Measurements from ENCODE around the gene RASL10A.

RASL10A gene

DNA sequence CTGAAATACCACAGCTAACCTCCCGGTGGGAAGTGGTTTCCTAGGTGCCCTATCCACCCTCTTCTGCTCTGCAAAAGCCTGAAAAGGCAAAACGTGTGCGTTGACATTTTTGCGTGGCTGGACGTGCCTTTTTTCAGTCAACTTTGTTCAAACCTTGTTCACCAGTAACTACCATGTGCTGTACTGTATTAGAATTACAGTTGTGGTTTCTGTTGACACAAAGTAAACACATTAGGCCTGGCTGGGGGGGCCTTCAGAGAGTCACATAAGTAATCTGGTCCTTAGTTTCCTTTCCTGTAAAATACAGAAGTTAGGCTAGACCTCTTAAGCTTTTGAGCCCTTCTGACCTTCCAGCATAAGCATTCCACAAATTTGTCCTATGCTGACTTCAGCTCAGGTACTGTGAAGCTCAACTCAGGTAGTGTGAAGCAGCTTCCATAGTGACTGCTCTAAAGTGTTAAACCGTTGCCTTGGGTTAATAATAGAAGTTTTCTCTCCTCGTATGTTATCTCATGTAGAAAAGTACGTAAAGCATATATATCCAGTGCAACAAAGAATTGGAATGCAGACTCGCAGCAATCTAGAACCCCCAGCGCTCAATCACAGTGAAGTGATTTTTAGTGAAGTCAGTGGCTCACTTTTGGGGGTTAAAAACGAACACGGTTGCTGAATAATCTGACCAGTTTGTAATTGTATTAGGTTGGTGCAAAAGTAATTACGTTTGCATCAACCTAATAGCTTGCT, 45.6 kb downstream of the RASL10A start:
- peaks cover 5% of the 10 kb centered on the region for H3K27me3 Mint-ChIP-seq (ENCODE audit: low read depth, poor library complexity)
- peaks cover 52% of the 10 kb centered on the region for H3K36me3 Mint-ChIP-seq (ENCODE audit: low read depth)
- TF ChIP-seq, protein P1, sequence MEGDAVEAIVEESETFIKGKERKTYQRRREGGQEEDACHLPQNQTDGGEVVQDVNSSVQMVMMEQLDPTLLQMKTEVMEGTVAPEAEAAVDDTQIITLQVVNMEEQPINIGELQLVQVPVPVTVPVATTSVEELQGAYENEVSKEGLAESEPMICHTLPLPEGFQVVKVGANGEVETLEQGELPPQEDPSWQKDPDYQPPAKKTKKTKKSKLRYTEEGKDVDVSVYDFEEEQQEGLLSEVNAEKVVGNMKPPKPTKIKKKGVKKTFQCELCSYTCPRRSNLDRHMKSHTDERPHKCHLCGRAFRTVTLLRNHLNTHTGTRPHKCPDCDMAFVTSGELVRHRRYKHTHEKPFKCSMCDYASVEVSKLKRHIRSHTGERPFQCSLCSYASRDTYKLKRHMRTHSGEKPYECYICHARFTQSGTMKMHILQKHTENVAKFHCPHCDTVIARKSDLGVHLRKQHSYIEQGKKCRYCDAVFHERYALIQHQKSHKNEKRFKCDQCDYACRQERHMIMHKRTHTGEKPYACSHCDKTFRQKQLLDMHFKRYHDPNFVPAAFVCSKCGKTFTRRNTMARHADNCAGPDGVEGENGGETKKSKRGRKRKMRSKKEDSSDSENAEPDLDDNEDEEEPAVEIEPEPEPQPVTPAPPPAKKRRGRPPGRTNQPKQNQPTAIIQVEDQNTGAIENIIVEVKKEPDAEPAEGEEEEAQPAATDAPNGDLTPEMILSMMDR (IDR thresholded peaks at IDR 0.05) = no peak
- H3K9me3 Mint-ChIP-seq = no peaks in the 10 kb centered on the region
- H3K4me3 Mint-ChIP-seq = peak overlapping the region; percentile 96
- DNase-seq = no peak
- peaks cover 77% of the 10 kb centered on the region for H3K4me1 Mint-ChIP-seq
- H3K27ac Mint-ChIP-seq = peak overlapping the region; percentile 98

DNA sequence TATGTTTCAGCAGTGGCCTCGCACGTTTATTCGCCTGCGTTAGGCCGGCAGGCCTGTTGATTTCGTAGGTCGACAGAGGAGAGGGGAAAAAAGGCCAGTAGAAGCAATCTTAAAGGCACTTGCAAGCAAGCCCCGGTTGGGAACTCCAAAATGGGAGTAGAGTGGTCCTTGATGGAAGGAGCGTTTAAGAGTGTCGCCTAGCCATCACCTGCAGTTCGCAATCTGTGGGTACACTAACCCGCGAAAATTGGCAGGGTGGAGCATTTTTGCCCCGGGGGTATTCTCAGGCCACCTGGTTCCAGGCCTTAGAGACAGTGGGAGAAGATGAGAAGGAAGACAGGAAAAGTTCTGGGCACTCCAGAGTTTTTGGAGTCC, 46.3 kb downstream of the RASL10A start:
- peaks cover 49% of the 10 kb centered on the region for H3K36me3 Mint-ChIP-seq (ENCODE audit: low read depth)
- H3K9me3 Mint-ChIP-seq = no peaks in the 10 kb centered on the region
- peaks cover 5% of the 10 kb centered on the region for H3K27me3 Mint-ChIP-seq (ENCODE audit: low read depth, poor library complexity)
- no peak for DNase-seq
- H3K27ac Mint-ChIP-seq = peak overlapping the region; percentile 98
- H3K4me3 Mint-ChIP-seq = peak overlapping the region; percentile 96
- H3K4me1 Mint-ChIP-seq = peaks cover 70% of the 10 kb centered on the region
- TF ChIP-seq, protein P1 (IDR thresholded peaks at IDR 0.05) = no peak

DNA sequence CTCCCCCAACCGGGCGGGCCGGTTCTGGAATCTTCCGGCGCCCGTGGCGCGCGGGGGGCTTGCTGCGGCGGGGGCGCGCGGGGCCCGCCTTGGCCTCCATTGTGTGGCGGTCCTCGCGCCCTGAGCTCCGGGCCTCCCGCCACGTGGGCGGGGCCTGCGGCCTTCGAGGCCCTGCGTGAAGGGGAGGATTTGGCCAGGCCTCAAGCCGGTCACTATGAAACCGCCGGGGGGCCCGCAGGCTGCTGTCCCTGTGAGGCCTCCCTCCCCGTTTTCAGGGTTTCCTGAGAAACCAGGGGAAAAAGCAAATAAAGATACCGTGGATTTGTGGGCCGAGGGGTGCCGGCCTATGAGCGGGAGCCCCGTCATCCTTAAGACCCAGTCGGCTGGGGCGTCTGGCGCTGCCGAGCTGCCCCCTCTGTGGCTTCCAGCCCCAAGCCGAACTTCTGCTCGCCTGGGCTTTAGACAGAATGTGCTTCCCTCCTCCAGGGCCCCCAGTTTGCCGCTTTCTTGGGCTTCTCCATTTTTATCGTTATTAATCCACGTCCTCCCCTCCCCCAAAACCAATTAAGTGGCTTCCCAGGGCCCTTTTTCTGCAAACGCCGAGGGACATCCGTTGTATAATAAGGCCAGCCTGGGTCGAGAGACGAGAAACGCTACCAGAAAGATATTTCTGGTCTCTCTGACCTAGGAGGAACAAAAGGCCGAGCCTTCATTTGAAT, 46.8 kb downstream of the RASL10A start:
- H3K9me3 Mint-ChIP-seq = no peaks in the 10 kb centered on the region
- peaks cover 69% of the 10 kb centered on the region for H3K4me1 Mint-ChIP-seq
- H3K36me3 Mint-ChIP-seq (ENCODE audit: low read depth) = peaks cover 44% of the 10 kb centered on the region
- peak overlapping the region; percentile 100 for H3K27ac Mint-ChIP-seq
- TF ChIP-seq, protein P1 (IDR thresholded peaks at IDR 0.05) = no peak
- H3K4me3 Mint-ChIP-seq = peak overlapping the region; percentile 96
- peak; percentile 62 for DNase-seq
- H3K27me3 Mint-ChIP-seq (ENCODE audit: low read depth, poor library complexity) = peaks cover 5% of the 10 kb centered on the region

DNA sequence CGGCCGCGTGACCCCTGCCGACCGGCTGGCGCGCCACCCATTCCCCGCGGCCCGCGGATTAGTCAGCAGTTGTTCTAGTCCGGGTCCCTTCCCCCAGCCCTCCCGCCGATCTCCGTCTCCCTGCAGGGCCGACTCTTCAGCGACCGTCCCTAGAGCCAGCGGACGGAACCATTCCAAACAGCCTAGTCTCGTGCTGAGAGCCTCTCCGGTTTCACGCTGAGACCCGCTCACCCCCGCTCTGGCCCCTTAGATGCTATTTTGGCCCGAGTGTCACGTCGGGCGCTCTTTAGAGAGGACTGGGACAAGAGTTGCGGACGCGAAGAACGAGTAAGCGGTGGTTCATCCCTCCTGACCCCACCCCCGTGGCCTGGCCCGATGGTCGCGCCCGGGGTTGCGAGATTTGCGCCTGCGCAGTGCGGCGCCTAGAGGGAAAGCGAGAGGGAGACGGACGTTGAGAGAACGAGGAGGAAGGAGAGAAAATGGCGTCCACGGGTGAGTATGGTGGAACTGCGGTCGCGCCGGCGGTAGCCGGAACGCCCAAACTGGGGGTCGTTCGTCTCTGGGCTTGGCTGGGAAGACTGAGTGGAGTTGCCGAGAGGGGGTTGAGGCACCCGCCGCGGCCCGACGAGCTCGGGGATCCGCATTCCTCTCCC, 47.5 kb downstream of the RASL10A start, which contains the start of the genes EWSR1 and RHBDD3:
Gene EWSR1 (plus strand): TSS at position 411 of the 653 bp plus-strand sequence. CDS start 69 bp downstream, at position 480.
Gene RHBDD3 (minus strand): TSS at position 124 of the 653 bp plus-strand sequence. CDS start 2,355 bp downstream, outside the sequence.
- Mint-ChIP-seq H3K27ac (peak within 1 kb of the TSS; percentile 100), H3K4me3 (peak within 1 kb of the TSS; percentile 96), H3K36me3 (ENCODE audit: low read depth) (peaks cover 37% of the 10 kb centered on the region), H3K4me1 (peaks cover 63% of the 10 kb centered on the region), H3K27me3 (ENCODE audit: low read depth, poor library complexity) (peaks cover 5% of the 10 kb centered on the region), H3K9me3 (no peaks in the 10 kb centered on the region)
- peak; percentile 98 for DNase-seq
- TF ChIP-seq, protein P1 (IDR thresholded peaks at IDR 0.05) = no peak

DNA sequence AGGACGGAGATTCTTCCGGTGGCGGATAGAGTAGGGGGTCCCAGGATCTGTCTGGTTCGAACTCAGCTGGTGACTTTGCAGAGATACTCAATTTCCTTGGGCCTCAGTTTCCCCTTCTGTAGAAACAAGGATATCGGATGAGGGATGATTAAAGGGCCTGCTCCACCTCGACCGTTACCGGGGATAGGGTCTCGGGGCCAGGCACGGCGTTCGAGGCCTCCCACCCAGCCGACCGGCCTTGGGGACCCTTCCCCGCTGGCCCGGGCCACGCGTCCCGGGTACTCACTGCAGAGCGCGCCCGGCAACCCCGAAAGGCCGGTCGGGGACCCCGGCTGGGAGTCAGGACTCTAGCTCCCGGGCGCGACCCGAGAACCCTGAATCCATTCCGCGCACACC, 48.0 kb downstream of the RASL10A start:
- peaks cover 59% of the 10 kb centered on the region for H3K4me1 Mint-ChIP-seq
- no peaks in the 10 kb centered on the region for H3K9me3 Mint-ChIP-seq
- TF ChIP-seq, protein P1 (IDR thresholded peaks at IDR 0.05) = no peak

More for the DNA sequence above, 48.0 kb downstream of the RASL10A start:
- Mint-ChIP-seq H3K36me3 (ENCODE audit: low read depth) (peaks cover 33% of the 10 kb centered on the region), H3K27ac (peak overlapping the region; percentile 77), H3K4me3 (peak overlapping the region; percentile 96), H3K27me3 (ENCODE audit: low read depth, poor library complexity) (peaks cover 5% of the 10 kb centered on the region)
- DNase-seq = no peak
